Spleen (tissue), 7 donors: ENCODE results near the gene OPCML.

Experiments used
- CTCF ChIP-seq, 11 experiments: fragments of 200-600 bp in 7 of 11; fragments of 450-650 bp in 4 of 11; sonication (generic) in 4 of 11; IDR thresholded peaks in 8 of 11; conservative IDR thresholded peaks in 3 of 11; 1 replicate in 7 of 11; 2 replicates in 4 of 11; pipeline versions ENCODE4 v1.4.0 to v1.8.0; 2016 to 2021; ENCODE audit warnings: antibody characterized with exemption in 11 of 11, inconsistent platforms in 4 of 11, mild to moderate bottlenecking in 1 of 11
- POLR2AphosphoS5 ChIP-seq, 3 donors: sonication (generic); formaldehyde crosslinking; IDR thresholded peaks; one replicate each; pipeline ENCODE4 v1.5.1; 2017; ENCODE audit warnings: antibody characterized with exemption in 3 of 3
- donor health status: DM: no; HTN: no; CAD: no; lungs with moderate emphysema.
- donor health status: DM: no; HTN: no; CAD: no.
- donor health status: DM: no; HTN: no; CAD: no.

- no peak for TF ChIP-seq CTCF (IDR thresholded peaks at IDR 0.05 in 8 of 11, conservative IDR thresholded peaks at IDR 0.05 in 3 of 11)
- no peak for TF ChIP-seq POLR2AphosphoS5 (IDR thresholded peaks at IDR 0.05)
Observed at GRCh38 chr11:132640952-132641351, 891.3 kb downstream of the OPCML start.
